Dermis microvascular lymphatic vessel endothelial cell (primary cell): Measurements from ENCODE around the gene GIN1. TPM values are rescaled to one million over a fixed set of nuclear protein-coding genes. Genes with fewer than 3 reads are reported as not detected.

ENCODE experiments used
- DNase-seq, 2 donors: peaks; one replicate each; pipeline versions ENCODE4 v3.0.0 to v3.0.0-alpha.2; 2010; ENCODE audit warnings: low read depth in 2 of 2
- total RNA-seq: library from RNA; depleted of rRNA; stranded (reverse); fragments of >200 nt; gene quantifications from 2 replicates; pipeline ENCODE4 v1.2.1, GENCODE V29; 2014

The GIN1 gene
- total RNA-seq, 1 donor from 2014 or later, result 2.3 TPM

DNA sequence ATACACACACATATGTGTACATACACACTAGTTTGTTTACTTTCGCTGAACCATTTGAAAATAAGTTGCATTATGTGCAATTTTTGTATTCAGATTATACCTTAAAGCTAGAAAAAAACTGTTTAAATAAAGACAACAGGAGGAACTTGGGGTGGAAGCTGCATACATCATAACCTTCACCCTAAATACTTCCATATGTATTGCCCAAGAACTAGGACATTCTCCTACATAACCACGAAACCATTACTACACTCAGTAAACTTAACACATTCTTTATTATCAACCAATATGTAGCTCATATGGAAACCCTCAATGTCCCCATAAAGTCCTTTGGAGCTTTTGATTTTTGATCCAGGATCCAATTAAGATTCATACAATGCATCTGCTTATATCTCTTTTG lies 83.3 kb downstream of the GIN1 start:
- no peak for DNase-seq

Other genes starting within 250 kb of the GIN1 start
- 30.8 and 35.9 TPM in 2 replicates for gene PPIP5K2, start 163 bp upstream of the GIN1 start, total RNA-seq
- 4.0 and 5.1 TPM in 2 replicates for gene MACIR, start 138.6 kb upstream of the GIN1 start, total RNA-seq